ENCODE measurements around the gene LAMA4.

LAMA4 gene

GRCh38 chr6:112241820-112242429 is 12.4 kb downstream of the LAMA4 start:
- DNase-seq = no peak

GRCh38 chr6:112237595-112237994 is 16.8 kb downstream of the LAMA4 start:
- no peak for DNase-seq

- no peak for DNase-seq
Observed at GRCh38 chr6:112237066-112237465, 17.3 kb downstream of the LAMA4 start.

- peak; percentile 9 for DNase-seq
Observed at GRCh38 chr6:112235956-112236355, 18.4 kb downstream of the LAMA4 start.

GRCh38 chr6:112234601-112235000 is 19.8 kb downstream of the LAMA4 start:
- no peak for DNase-seq

GRCh38 chr6:112233847-112234246 is 20.5 kb downstream of the LAMA4 start:
- no peak for DNase-seq

- DNase-seq = no peak
Observed at GRCh38 chr6:112232845-112233256, 21.5 kb downstream of the LAMA4 start.

- no peak for DNase-seq
Observed at GRCh38 chr6:112231594-112232060, 22.7 kb downstream of the LAMA4 start.

- no peak for DNase-seq
Observed at GRCh38 chr6:112231164-112231563, 23.2 kb downstream of the LAMA4 start.

- DNase-seq = no peak
Observed at GRCh38 chr6:112228480-112229332, 25.7 kb downstream of the LAMA4 start.

GRCh38 chr6:112227992-112228391 is 26.4 kb downstream of the LAMA4 start:
- DNase-seq = no peak

GRCh38 chr6:112227411-112227810 is 27.0 kb downstream of the LAMA4 start:
- no peak for DNase-seq

- no peak for DNase-seq
Observed at GRCh38 chr6:112225691-112226090, 28.7 kb downstream of the LAMA4 start.

GRCh38 chr6:112224088-112224487 is 30.3 kb downstream of the LAMA4 start:
- no peak for DNase-seq

GRCh38 chr6:112223070-112223861 is 31.1 kb downstream of the LAMA4 start:
- DNase-seq = no peak

GRCh38 chr6:112221981-112222852 is 32.1 kb downstream of the LAMA4 start:
- no peak for DNase-seq

GRCh38 chr6:112221561-112221960 is 32.8 kb downstream of the LAMA4 start:
- no peak for DNase-seq

GRCh38 chr6:112218563-112218962 is 35.8 kb downstream of the LAMA4 start:
- DNase-seq = no peak

GRCh38 chr6:112216662-112217551 is 37.5 kb downstream of the LAMA4 start:
- no peak for DNase-seq

GRCh38 chr6:112215488-112216284 is 38.7 kb downstream of the LAMA4 start:
- no peak for DNase-seq

All from CD4-positive, alpha-beta T cell treated with Interleukin-21 for 1 hour (primary cell).